Measurements from ENCODE around the gene PPA1. TPM values are rescaled to one million over a fixed set of nuclear protein-coding genes. Genes with fewer than 3 reads are reported as not detected.

Gene PPA1
- total RNA-seq, 1 donor from 2014 or later = 82.4 TPM

GRCh38 chr10:70268376-70268775 is 35.1 kb upstream of the PPA1 start:
- Mint-ChIP-seq H3K9me3 (ENCODE audit: unreplicated experiment) (no peaks in the 10 kb centered on the region), H3K27ac (ENCODE audit: unreplicated experiment) (no peak overlapping the region), H3K4me3 (ENCODE audit: unreplicated experiment) (no peak overlapping the region), H3K4me1 (ENCODE audit: low read depth, unreplicated experiment) (no peaks in the 10 kb centered on the region), H3K27me3 (ENCODE audit: unreplicated experiment) (peaks cover 4% of the 10 kb centered on the region), H3K36me3 (ENCODE audit: unreplicated experiment) (peaks cover 4% of the 10 kb centered on the region)
- no peak for TF ChIP-seq CTCF (IDR thresholded peaks at IDR 0.05; ENCODE audit: partially characterized antibody, unreplicated experiment)
- DNase-seq = no peak

GRCh38 chr10:70267161-70267933 is 34.1 kb upstream of the PPA1 start:
- Mint-ChIP-seq H3K27me3 (ENCODE audit: unreplicated experiment) (peaks cover 4% of the 10 kb centered on the region), H3K36me3 (ENCODE audit: unreplicated experiment) (peaks cover 4% of the 10 kb centered on the region), H3K4me3 (ENCODE audit: unreplicated experiment) (no peak overlapping the region), H3K4me1 (ENCODE audit: low read depth, unreplicated experiment) (no peaks in the 10 kb centered on the region), H3K27ac (ENCODE audit: unreplicated experiment) (no peak overlapping the region), H3K9me3 (ENCODE audit: unreplicated experiment) (no peaks in the 10 kb centered on the region)
- no peak for DNase-seq
- TF ChIP-seq CTCF (IDR thresholded peaks at IDR 0.05; ENCODE audit: partially characterized antibody, unreplicated experiment) = no peak

GRCh38 chr10:70266701-70267100 is 33.5 kb upstream of the PPA1 start:
- TF ChIP-seq CTCF (IDR thresholded peaks at IDR 0.05; ENCODE audit: partially characterized antibody, unreplicated experiment) = no peak
- Mint-ChIP-seq H3K27ac (ENCODE audit: unreplicated experiment) (no peak overlapping the region), H3K4me1 (ENCODE audit: low read depth, unreplicated experiment) (no peaks in the 10 kb centered on the region), H3K36me3 (ENCODE audit: unreplicated experiment) (peaks cover 4% of the 10 kb centered on the region), H3K9me3 (ENCODE audit: unreplicated experiment) (no peaks in the 10 kb centered on the region), H3K4me3 (ENCODE audit: unreplicated experiment) (no peak overlapping the region), H3K27me3 (ENCODE audit: unreplicated experiment) (peaks cover 4% of the 10 kb centered on the region)
- no peak for DNase-seq

- Mint-ChIP-seq H3K36me3 (ENCODE audit: unreplicated experiment) (peaks cover 4% of the 10 kb centered on the region), H3K4me3 (ENCODE audit: unreplicated experiment) (no peak overlapping the region), H3K27ac (ENCODE audit: unreplicated experiment) (no peak overlapping the region), H3K4me1 (ENCODE audit: low read depth, unreplicated experiment) (no peaks in the 10 kb centered on the region), H3K9me3 (ENCODE audit: unreplicated experiment) (no peaks in the 10 kb centered on the region), H3K27me3 (ENCODE audit: unreplicated experiment) (peaks cover 3% of the 10 kb centered on the region)
- no peak for DNase-seq
- TF ChIP-seq CTCF (IDR thresholded peaks at IDR 0.05; ENCODE audit: partially characterized antibody, unreplicated experiment) = no peak
Measured at GRCh38 chr10:70266056-70266455, 32.8 kb upstream of the PPA1 start.

- Mint-ChIP-seq H3K27ac (ENCODE audit: unreplicated experiment) (no peak overlapping the region), H3K36me3 (ENCODE audit: unreplicated experiment) (peaks cover 4% of the 10 kb centered on the region), H3K27me3 (ENCODE audit: unreplicated experiment) (peaks cover 3% of the 10 kb centered on the region), H3K9me3 (ENCODE audit: unreplicated experiment) (no peaks in the 10 kb centered on the region), H3K4me1 (ENCODE audit: low read depth, unreplicated experiment) (no peaks in the 10 kb centered on the region), H3K4me3 (ENCODE audit: unreplicated experiment) (no peak overlapping the region)
- no peak for TF ChIP-seq CTCF (IDR thresholded peaks at IDR 0.05; ENCODE audit: partially characterized antibody, unreplicated experiment)
- DNase-seq = no peak
Measured at GRCh38 chr10:70265032-70265689, 31.9 kb upstream of the PPA1 start.

Measured in glutamatergic neuron (in vitro differentiated cells).